GM19463 (cell line): ENCODE measurements around the gene ASIC5.

Experiments used
- ATAC-seq: cut with Tn5 transposase; IDR thresholded peaks from one replicate; pipeline ENCODE4 v1.9.1; 2021; ENCODE audit warnings: mild to moderate bottlenecking, moderate library complexity; ENCODE audit not compliant: unreplicated experiment

The ASIC5 gene

GRCh38 chr4:155881555-155881954 lies 15.5 kb upstream of the ASIC5 start:
- peak; percentile 56 for ATAC-seq

GRCh38 chr4:155879767-155880166 lies 13.7 kb upstream of the ASIC5 start:
- no peak for ATAC-seq

- no peak for ATAC-seq
Observed at GRCh38 chr4:155878611-155879010, 12.5 kb upstream of the ASIC5 start.

DNA sequence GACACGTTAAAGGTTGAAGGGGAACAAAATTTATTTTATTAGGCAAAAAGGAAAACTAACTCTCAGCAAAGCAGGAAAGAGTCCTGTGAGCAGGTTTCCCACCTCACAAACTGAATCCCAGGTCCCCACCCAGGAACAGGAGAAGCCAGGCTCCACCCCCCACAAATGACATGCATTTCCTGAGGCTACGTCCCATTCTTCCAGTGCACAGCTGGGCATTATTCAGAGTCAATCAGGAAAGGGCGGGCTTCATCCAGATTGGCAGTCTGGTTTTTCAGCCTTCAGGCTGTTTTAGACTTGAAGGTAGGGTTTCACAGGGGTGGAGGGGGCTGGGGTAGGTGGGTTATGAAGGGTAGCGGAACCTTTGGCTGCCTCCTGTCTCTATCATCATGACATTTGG lies 11.9 kb upstream of the ASIC5 start:
- ATAC-seq: no peak

DNA sequence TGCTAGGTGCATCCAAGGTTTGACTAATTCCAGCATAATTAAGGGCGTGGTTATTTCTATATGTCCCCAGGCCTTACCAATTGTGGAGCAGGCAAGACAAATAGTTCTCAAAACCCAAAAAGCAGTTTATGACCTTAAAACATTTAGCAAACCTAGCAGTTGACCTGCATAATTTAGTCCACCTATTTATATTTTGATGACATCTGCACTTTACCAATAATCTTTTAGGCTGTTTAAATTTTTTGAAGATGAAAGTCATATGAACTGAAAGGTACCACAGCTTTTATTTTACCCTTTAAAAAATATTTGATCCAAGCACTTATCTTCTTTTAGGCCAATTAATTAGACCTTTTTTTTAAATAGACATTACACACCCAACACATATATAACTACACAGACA lies 9.8 kb upstream of the ASIC5 start:
- no peak for ATAC-seq

GRCh38 chr4:155855897-155856296 lies 10.2 kb downstream of the ASIC5 start:
- no peak for ATAC-seq

- no peak for ATAC-seq
Observed at GRCh38 chr4:155854582-155855226, 11.4 kb downstream of the ASIC5 start.

DNA sequence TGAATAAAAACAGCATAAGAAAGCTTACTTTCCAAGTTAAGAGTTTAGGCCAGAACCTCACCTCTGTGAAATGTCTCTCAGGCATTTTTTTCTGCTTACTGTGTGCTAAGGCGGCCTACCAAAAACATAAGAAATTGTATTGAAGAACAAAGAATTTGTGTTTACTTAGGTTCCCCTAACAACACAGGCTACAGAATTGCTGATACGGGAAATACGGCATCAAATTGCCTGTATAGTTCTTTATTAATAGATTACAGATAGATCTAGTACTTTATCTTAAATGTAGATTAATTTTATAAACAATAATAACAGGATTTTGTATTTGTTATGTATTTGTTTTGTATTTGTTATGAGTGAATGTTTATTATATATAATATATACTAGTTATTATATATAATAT lies 12.9 kb downstream of the ASIC5 start:
- no peak for ATAC-seq

DNA sequence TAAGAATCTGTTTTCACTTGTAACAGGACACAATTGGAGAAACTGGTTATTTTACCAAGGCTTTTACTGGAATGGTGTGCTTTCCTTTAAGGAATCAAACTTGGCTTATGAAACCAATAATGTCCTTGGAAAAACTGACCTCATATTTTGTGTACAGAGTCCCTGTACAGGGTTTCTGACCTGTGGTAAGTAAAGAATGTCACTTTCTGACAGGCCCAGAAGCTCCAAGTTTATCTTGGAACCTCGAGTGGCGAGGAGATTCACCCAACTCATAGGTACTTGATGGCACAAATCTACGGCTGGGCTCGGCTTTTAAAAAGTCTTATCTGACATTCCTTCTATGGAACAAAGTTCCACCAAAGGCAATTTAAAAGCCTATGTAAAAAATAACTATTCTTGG lies 17.0 kb downstream of the ASIC5 start:
- ATAC-seq: no peak

GRCh38 chr4:155846929-155847328 lies 19.1 kb downstream of the ASIC5 start:
- no peak for ATAC-seq

DNA sequence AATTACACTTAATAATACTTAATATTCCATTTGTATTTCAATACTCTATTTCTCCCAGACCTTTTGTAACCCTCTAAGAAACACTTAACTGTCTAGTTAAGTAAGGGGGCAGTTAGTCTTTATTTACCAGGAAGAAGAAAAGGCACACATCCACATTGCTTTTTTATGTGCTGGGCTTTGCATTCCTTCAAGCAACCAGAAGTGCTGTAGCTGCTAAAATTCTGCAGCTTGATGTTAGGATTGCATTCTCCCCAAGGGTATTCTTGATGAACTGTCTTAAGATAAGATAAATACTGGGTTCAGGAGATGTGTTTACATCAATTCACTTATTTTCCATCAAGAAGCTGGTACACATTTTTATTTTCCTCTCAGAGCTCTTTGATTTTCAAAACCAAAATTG lies 24.0 kb downstream of the ASIC5 start:
- ATAC-seq: no peak

- peak; percentile 55 for ATAC-seq
Observed at GRCh38 chr4:155837203-155837796, 28.8 kb downstream of the ASIC5 start.

GRCh38 chr4:155832664-155833063 lies 33.4 kb downstream of the ASIC5 start:
- ATAC-seq: no peak

DNA sequence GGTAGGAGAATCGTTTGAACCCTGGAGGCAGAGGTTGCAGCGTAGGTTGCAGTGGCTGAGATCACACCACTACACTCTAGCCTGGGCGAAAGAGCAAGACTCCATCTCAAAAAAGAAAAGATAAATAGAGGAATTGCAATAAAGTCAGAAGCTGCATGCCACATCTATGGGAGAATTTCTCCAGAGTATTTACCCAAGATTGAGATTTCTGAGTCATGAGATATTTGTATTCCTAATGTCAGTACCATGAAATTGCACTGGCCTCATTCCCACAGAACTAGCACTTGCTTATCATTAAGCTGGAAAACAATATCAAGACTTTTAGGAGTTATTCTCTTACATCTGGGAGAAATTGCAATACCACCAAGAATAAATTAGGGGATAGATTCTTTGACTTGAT lies 37.4 kb downstream of the ASIC5 start:
- no peak for ATAC-seq

- peak; percentile 68 for ATAC-seq
Observed at GRCh38 chr4:155822572-155822971, 43.5 kb downstream of the ASIC5 start.

DNA sequence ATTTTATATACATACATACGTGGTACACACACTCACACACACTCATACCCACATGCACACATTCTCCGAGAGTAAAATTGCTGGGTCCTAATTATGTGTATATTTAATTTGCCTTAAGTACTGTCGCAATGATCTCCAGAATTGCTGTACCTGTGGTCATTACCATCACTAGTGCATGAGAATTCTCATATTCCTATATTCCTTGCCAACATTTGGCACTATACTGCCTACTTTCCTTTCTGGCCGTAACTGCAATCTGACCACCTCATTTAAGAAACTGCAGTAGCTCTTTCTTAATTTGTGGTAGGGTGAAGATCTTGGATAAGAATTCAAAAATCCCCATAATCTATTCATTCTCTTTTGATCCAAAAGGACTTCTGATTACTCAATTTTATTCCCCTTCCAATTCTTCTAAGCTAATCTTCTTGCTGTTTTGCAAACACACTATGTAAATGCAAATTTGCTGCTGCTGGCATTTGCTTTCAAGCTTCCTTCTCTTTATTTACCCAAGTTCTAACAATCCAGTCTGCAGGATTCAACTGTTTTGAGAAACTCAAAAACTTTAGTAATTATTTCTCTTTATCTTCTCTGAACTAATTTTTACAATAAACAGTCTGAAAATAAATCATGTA lies 45.1 kb downstream of the ASIC5 start:
- ATAC-seq: no peak

- ATAC-seq: no peak
Observed at GRCh38 chr4:155819066-155819465, 47.0 kb downstream of the ASIC5 start.

GRCh38 chr4:155818639-155819038 lies 47.4 kb downstream of the ASIC5 start:
- ATAC-seq: no peak

DNA sequence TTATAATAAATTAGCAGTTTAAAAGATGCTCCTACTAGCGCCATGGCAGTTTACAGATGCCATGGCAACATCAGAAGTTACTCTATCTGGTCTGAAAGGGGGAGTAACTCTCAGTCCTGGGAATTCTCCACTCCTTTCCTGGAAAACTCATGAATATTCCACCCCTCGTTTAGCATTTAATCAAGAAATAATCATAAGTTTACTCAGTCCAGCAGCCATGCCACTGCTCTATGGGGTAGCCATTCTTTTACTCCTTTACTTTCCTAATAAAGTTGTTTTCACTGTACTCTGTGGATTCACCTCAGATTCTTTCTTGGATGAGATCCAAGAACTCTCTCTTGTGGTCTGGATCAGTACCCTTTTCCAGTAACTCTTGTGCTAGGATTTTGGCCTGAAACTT lies 55.0 kb downstream of the ASIC5 start:
- ATAC-seq: no peak

GRCh38 chr4:155809835-155810234 lies 56.2 kb downstream of the ASIC5 start:
- peak; percentile 97 for ATAC-seq

DNA sequence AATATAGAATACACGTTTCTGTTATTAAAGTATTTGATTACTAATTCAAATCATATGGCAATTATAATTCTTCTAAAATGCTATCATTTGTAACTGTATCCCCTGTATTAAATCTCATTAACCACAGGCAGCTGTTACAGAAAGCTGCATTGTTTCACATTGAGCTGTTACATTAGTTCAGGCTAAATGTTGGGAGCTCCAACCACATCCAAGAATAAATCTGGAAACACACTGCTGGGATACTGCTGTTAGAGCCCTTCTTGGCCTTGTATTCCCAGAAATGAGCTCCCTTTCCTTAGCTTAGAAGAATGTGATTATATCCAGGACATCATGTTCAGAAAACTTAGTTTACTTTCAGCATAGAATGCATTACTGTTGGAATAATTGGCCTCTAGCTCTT lies 59.1 kb downstream of the ASIC5 start:
- ATAC-seq: no peak

- ATAC-seq: no peak
Observed at GRCh38 chr4:155805016-155805415, 61.1 kb downstream of the ASIC5 start.
